Measurements from ENCODE around the gene RASA1.
"Not testable (repeated sequence)": the region's sequence is repeated elsewhere in the genome, so short reads cannot be mapped to it uniquely, and the experiment has no call there.

DNA sequence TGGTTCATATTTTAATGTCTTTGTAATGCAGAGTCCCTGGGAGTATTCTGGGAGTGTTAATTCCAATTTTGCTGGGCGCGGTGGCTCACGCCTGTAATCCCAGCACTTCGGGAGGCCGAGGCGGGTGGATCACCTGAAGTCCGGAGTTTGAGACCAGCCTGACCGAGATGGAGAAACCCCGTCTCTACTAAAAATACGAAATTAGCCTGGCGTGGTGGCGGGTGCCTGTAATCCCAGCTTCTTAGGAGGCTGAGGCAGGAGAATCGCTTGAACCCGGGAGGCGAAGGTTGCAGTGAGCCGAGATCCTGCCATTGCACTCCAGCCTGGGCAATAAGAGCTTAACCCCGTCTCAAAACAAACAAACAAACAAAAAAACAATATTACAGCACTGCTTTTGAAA is 3.2 kb downstream of the RASA1 start:
- TF ChIP-seq, protein P1, sequence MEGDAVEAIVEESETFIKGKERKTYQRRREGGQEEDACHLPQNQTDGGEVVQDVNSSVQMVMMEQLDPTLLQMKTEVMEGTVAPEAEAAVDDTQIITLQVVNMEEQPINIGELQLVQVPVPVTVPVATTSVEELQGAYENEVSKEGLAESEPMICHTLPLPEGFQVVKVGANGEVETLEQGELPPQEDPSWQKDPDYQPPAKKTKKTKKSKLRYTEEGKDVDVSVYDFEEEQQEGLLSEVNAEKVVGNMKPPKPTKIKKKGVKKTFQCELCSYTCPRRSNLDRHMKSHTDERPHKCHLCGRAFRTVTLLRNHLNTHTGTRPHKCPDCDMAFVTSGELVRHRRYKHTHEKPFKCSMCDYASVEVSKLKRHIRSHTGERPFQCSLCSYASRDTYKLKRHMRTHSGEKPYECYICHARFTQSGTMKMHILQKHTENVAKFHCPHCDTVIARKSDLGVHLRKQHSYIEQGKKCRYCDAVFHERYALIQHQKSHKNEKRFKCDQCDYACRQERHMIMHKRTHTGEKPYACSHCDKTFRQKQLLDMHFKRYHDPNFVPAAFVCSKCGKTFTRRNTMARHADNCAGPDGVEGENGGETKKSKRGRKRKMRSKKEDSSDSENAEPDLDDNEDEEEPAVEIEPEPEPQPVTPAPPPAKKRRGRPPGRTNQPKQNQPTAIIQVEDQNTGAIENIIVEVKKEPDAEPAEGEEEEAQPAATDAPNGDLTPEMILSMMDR (IDR thresholded peaks at IDR 0.05; ENCODE audit: low read depth, low read length) = not testable (repeated sequence)
- TF ChIP-seq POLR2A (IDR thresholded peaks at IDR 0.05; ENCODE audit: extremely low read depth, insufficient read length); MYC (IDR thresholded peaks at IDR 0.05; ENCODE audit: low read depth, low read length); MAX (IDR thresholded peaks at IDR 0.05; ENCODE audit: low read depth, low read length): not testable (repeated sequence)
